Upper lobe of left lung (tissue), 4 donors: ENCODE results near the gene UBR4.

Experiments
- CTCF ChIP-seq, 6 experiments: fragments of 450-650 bp in 4 of 6; fragments of 200-600 bp in 2 of 6; sonication (generic) in 2 of 6; IDR thresholded peaks; one replicate each; pipeline ENCODE4 v1.5.1; 2016 to 2019; ENCODE audit warnings: antibody characterized with exemption in 6 of 6
- POLR2A ChIP-seq, 4 donors: fragments of 450-650 bp; IDR thresholded peaks; one replicate each; pipeline ENCODE4 v1.5.1; 2016 to 2017; ENCODE audit warnings: antibody characterized with exemption in 4 of 4, mild to moderate bottlenecking in 2 of 4

- TF ChIP-seq CTCF (IDR thresholded peaks at IDR 0.05) (no peak), POLR2A (IDR thresholded peaks at IDR 0.05) (no peak)
Measured at GRCh38 chr1:19257178-19257914, 47.3 kb upstream of the UBR4 start.
